HG02840 (cell line): ENCODE data around the gene RPA4.
A peak's percentile ranks its signal among the peaks of the same experiment; 100 is the strongest.
"Not testable (repeated sequence)": the region's sequence is repeated elsewhere in the genome, so short reads cannot be mapped to it uniquely, and the experiment has no call there.

Source experiments
- ATAC-seq: cut with Tn5 transposase; IDR thresholded peaks from one replicate; pipeline ENCODE4 v1.9.1; 2021; ENCODE audit warnings: mild to moderate bottlenecking, moderate library complexity, moderate number of reproducible peaks; ENCODE audit not compliant: unreplicated experiment, low FRiP score

RPA4 gene

GRCh38 chrX:96883608-96884007, at the start of gene RPA4:
RPA4 (plus strand) TSS chrX:96883908; CDS start chrX:96884311, 403 bp downstream.
- no peak for ATAC-seq

DNA sequence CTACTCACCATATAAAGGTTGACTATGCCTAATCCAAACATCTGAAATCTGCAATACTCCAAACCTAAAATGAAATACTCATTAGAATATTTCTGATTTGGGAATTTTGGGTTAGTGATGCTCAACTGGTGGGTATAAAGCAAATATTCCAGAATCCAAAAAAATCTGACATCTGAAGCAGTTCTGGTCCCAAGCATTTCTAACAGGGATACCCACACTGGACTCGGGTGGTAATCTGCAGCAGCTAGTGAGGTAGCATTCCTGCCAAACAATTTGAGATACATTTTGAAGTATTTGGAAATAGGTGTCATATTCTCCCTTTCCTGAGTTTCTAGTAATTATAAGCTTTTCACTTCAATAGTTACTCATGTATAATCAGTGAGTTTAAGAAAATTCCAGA, 49.6 kb upstream of the RPA4 start:
- ATAC-seq = no peak

DNA sequence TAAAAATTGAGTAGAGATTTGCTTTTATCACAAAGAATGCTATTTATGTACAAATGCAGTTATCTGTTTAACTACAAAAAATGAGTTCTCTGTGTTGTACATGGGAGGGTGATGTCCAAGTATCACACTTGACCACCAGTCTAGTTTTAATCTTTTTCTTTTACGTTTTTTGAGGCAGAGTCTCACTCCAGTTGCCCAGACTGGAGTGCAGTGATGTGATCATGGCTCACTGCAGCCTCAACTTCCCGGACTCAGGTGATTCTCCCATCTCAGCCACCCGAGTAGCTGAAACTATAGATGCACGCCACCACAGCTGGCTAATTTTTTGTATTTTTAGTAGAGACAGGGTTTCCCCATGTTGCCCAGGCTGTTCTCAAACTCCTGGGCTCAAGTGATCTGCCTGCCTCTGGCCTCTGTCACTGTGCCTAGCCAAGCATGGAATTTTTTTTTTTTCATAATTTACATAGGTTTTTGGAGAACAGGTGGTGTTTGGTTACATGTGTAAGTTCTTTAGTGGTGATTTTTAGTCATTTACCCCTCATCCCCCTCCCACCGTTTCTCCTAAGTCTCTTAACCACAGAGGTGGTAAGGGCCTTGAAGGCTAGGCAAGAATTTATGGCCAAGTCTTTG, 47.9 kb upstream of the RPA4 start:
- peak; percentile 84 for ATAC-seq

DNA sequence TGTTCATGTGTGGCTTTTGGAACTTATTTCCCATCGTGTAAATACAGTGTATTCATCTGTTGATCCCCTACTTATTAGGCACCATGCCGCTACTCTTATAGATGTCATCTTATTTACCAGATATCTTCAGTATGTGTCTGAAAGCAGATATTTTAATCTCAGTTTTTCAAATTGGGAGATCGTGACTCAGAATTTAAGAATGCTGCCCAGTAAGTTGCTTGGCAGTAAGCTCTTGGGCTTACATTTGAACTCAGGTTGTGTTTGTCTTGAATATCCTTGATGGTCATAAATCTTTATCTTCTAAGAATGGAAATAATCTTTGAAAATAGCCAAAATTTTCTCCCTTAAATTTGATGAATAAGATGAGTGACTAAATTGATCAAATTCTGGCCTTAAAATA, 45.9 kb upstream of the RPA4 start:
- ATAC-seq = no peak

GRCh38 chrX:96838537-96838936, 45.2 kb upstream of the RPA4 start:
- no peak for ATAC-seq

DNA sequence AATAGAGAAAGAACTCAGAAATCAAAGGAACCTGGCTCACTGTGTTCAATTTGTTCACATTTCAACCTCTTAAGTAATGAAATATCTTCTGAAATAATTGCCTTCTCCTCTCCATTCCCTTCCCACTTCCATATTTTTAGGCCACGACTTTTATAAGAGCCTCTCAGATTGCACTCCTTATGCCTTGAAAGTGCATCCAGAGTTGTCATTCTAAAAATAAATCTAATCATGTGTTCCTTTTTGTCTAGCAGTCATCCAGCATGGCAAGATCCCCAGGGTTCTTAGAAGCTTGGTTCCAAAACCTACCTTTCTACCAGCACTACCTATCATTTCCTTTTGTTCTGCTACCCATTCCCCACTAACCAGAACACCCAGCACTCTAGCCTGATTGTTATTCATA, 42.4 kb upstream of the RPA4 start:
- ATAC-seq = no peak

GRCh38 chrX:96841866-96842265, 41.8 kb upstream of the RPA4 start:
- not testable (repeated sequence) for ATAC-seq

- ATAC-seq = no peak
These were observed 40.1 kb upstream of the RPA4 start for GRCh38 chrX:96843566-96843965.

- no peak for ATAC-seq
These were observed 36.9 kb upstream of the RPA4 start for GRCh38 chrX:96846841-96847240.

DNA sequence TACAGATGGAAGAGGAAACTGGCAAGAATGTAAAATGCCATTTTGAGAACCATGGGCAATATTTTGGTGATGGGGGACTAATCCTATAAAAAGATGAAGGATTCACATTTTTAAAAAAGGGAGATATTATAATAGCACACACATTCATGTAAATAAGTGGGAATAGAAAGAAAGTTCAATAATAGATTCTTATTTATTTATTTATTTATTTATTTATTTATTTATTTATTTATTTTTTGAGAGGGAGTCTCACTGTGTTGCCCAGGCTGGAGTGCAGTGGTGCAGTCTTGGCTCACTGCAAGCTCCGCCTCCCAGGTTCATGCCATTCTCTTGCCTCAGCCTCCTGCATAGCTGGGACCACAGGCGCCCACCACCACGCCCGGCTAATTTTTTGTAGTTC, 24.3 kb upstream of the RPA4 start:
- ATAC-seq = not testable (repeated sequence)

DNA sequence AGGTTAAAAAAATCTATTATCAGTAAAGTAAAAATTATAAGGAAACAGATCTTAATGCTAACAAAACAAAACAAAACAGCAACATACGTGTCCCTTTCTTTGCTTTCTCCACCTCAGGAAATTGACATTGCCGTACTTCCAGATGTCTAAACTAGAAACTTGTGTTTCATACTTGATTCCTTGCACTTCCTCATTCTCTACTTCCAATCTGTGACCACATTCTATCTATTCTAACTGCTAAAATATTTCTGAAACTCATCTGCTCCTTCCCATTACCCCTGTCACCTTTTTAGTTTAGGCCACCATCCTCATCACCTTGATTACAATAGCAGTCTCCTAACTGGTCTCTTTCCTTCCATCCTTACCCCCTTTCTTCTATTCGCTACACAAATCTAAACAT, 22.5 kb upstream of the RPA4 start:
- ATAC-seq = no peak

DNA sequence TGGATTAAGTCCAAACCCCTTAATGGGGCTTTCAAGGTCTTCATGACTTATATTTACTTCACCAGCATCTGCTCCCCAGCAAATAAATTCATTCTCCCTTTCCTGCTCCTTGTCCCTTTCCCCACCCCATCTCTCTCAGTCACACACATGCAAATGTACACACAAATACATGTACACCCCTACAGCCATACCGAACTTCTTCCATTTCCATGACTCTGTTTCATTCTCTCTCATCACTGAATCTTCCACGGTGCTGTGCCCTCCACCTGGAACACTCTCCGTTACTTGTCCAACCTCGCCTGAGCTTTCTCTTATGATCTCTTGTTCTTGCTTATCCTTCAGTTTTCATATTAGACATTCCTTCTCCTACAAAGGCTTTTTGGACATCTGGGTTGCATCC, 22.0 kb upstream of the RPA4 start:
- ATAC-seq = no peak

- ATAC-seq = no peak
These were observed 319 bp downstream of the RPA4 start for GRCh38 chrX:96884027-96884426.

- ATAC-seq = no peak
These were observed 6.0 kb downstream of the RPA4 start for GRCh38 chrX:96889726-96890125.

DNA sequence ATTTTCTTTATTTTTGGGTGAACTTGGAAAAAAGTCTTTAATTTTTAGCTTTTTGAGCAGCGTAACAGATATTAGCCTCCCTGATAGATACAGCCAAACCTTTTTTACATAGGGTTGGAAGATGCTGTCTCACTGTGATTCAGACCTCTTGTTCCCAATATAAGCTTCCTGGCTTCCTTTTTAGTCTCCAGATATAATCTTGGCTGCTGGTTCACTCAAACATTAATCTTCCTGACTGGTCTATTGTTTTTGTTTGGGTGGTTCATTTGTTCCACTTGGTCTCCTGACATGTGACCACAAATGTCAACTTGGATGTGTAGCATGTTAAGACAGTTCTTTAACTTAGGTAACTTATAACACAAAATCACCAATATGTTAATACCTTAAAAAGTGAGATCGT, 23.0 kb downstream of the RPA4 start:
- no peak for ATAC-seq

- no peak for ATAC-seq
These were observed 24.0 kb downstream of the RPA4 start for GRCh38 chrX:96907516-96908272.

GRCh38 chrX:96909291-96909690, 25.6 kb downstream of the RPA4 start:
- ATAC-seq = no peak

GRCh38 chrX:96918864-96919263, 35.2 kb downstream of the RPA4 start:
- no peak for ATAC-seq

DNA sequence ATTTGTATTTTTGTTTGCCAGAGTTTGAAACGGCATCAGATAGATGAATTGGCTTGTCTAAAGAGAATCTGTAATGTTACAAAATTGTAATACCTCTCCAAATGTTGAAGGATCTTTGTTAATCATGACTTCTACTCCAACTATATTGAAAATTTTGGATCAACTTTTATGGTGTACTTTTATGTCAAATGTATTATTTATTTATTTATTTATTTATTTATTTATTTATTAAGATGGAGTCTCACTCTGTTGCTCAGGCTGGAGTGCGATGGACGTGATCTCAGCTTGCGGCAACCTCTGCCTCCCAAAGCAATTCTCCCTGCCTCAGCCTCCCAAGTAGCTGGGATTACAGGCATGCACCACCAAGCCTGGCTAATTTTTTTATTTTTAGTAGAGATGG, 36.0 kb downstream of the RPA4 start:
- ATAC-seq = no peak

GRCh38 chrX:96924581-96924980, 40.9 kb downstream of the RPA4 start:
- no peak for ATAC-seq

DNA sequence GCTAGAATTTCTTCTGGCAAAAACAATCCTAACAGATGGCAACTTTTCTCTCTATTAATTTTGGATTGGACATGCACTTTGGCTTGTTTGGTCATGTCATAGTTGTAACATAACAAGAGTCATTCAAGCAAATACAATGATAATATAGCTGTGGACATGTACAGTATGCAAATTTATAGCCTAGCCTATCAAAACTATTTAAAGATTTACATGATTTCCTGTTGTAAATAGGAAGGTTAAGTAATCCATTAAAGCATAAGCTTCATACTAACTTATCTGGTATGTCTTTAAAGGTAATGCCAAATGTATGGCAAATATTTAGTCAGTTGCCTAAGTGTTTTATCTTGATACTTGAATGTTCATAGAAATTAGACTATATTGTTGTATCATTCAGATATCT, 45.3 kb downstream of the RPA4 start:
- no peak for ATAC-seq
